GM21360 (cell line): ENCODE data around the gene ODF2L.
"Not testable (repeated sequence)": the region's sequence is repeated elsewhere in the genome, so short reads cannot be mapped to it uniquely, and the experiment has no call there.

Source experiments
- ATAC-seq: cut with Tn5 transposase; IDR thresholded peaks from one replicate; pipeline ENCODE4 v1.9.1; 2021; ENCODE audit warnings: mild to moderate bottlenecking, moderate library complexity; ENCODE audit not compliant: unreplicated experiment

ODF2L gene

DNA sequence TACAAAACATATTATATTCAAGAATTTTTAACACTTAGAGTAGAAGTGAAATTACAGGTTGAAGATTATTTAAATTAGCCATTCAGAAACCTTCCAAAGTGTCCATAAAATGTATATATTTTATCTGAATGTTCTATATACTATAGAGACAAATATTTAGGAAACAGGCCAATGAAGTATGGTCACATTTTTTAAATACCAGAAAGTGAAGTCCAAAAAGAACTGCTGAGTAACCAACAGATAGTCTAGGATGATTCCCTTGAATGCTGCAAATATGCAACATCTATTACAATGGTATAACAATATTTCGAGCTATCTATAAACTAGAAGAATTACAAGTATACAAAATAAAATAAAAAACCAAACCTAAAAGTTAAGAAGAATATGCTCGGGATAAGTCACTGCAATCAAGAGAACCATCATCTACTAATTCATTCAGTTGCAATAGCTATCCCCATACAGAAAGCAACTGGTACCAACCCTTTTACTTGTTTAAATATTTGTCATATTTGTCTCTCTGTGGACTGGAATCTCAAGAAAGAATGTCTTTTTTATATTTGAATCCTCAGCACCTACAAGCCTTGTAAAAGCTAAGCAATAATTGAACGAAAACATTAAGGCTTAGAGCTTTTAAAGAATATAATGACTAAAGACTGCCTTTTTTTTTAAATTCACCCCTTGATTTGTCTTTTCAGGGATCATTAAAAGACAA lies 8.1 kb downstream of the ODF2L start:
- ATAC-seq = no peak

DNA sequence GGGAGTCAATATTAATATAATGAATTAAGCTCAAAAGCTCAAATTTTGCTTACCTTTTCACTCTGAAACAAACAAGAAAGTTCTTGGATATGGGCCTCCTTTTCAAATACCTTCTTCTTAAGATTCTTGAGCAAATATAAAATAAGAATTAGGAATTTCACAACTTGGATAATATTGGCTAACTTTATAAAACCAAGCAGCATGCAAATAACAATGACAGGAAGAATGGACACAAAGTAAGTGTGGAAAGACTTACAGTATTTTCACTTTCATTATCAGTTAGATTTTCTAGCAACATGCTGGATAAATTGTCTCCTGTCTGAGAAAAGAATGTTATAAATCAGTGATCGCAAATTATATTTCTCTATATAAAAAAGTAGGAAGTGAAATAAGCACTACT lies 13.2 kb downstream of the ODF2L start:
- ATAC-seq = no peak

DNA sequence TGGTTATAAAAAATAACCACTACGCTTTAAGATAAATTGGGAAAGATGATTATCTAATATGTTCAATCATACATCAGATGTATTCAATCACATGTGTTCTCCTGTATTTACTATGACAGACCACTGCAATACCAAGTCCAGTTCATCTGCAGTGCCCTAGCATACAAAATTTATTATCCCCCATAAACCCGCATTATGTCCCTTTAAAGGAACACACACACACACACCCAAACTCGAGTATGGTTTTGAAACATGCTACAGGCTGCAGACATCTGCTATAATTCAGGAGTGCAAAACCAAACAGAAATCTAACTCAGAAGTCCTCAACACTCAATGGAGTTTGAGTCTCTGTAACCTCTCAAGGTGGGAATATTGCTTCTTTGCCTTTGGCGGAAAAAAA lies 14.9 kb downstream of the ODF2L start:
- ATAC-seq = no peak

DNA sequence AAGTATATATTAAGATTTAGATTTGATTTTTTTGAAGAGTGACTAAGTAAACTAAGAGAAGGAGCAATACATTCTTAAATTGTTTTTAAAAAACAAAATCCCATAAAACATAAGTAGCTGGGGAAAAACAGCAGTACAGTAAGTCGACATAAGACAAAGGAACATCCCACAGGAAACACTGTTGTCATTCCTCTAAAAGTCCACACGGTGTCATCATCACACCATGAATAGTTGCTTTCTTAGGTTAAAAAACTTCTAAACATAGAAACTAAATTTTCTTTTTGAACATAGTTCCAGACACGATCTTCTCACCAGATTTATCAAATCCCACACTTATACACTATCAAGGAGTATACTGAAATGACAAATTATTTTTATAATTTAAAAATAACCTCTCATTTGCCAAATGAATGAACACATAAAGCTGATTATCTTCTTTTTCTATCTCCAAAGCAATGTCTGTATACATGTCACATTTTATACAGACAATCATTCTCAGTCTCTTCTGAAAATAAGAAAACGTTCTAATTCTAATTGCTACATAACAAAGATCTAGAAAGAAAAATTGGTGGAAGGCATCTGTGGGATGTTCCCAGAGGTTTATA lies 15.8 kb downstream of the ODF2L start:
- ATAC-seq = peak; percentile 72

DNA sequence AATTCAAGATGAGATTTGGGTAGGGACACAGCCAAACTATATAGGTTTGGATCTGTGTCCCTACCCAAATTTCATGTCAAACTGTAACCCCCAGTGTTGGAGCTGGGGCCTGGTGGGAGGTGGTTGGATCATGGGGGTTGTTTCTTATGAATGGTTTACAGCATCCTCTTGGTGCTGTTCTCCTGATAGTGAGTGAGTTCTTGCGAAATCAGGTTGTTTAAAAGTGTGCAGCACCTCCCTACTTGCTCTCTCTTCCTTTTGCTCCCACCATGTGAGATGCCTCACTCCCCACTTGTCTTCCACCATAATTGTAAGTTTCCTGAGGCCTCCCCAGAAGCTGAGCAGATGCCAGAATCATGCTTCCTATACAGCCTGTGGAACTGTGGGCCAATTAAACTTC lies 17.3 kb downstream of the ODF2L start:
- ATAC-seq = no peak

DNA sequence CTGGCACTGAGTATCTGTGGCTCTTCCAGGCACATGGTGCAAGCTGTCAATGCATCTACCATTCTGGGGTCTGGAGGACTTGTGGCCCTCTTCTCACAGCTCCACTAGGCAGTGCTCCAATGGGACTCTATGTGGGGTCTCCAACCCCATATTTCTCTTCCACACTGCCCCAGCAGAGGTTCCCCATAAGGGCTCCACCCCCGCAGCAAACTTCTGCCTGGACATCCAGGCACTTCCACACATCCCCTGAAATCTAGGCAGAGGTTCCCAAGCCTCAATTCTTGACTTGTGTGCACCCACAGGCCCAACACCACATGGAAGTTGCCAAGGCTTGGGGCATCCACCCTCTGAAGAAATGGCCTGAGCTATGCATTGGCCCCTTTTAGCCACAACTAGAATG lies 18.8 kb downstream of the ODF2L start:
- ATAC-seq = no peak

DNA sequence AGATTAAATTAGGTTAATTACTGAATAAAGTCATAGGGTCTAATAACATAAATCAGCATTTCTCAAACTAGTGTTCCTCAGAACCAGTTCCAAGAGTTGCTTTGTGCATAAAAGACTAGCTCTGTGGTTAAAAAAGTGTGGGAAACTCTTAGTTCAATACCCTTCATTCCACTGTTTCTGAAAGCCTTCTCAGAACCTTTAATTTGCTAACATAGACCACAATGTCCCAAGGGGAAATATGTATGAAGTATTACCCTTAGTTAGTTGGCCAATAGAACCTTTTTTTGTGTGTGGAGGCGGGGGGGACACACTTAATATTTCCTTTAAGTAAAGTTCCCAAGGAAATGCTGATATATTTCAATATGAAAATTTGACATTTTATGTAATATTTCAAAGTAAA lies 20.4 kb downstream of the ODF2L start:
- no peak for ATAC-seq

DNA sequence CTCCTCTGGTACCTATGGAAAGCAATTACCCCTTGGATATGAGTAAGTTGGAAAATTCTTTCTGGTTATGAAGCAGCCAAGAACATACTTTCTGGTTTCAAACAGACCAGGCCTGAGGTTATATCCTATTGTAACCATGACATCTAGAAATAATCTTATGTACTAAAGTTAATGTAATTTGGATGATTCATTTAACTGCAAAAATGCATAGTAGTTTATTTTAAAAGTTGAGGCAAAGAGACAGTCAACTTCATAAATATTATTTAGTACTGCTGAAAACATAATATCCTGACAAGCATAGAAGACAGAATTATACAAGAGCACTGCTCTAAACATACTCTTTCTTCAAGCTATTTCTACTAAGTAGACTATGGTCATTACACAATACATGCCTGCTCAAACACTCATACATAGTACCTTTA lies 25.5 kb downstream of the ODF2L start:
- no peak for ATAC-seq

DNA sequence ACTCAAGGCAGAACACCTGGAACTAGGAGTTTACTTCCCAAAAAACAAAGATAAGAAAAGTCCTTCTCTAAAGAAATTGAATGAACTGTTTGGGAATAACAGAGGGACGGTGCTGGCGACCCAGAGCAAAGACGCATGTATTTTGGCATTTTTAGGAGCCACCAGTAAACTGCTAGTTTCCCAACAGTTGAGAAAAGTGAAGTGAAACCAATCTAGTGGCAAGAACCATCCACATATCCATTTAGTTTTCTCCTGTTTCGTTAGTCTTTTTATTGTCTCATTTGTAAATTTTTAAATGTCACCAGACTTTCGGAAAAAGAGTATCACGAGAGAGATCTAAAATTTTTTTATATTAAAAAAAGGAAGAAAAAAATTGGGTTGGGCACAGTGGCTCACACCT lies 30.2 kb downstream of the ODF2L start:
- no peak for ATAC-seq

DNA sequence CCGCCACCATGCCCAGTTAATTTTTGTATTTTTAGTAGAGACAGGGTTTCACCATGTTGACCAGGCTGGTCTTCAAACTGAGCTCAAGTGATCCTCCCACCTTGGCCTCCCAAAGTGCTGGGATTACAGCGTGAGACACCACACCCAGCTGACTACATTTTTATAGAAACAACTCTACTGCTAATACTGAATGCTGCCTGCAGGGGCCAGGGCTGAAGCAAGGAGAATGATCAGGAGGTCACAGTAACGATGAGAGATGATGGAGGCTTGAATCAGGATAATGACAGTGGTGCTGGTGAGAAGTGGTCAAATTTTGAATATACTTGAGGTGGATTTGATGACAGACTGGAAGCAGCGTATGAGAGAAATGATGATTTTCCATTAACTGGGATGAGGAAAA lies 33.3 kb downstream of the ODF2L start:
- ATAC-seq = no peak

DNA sequence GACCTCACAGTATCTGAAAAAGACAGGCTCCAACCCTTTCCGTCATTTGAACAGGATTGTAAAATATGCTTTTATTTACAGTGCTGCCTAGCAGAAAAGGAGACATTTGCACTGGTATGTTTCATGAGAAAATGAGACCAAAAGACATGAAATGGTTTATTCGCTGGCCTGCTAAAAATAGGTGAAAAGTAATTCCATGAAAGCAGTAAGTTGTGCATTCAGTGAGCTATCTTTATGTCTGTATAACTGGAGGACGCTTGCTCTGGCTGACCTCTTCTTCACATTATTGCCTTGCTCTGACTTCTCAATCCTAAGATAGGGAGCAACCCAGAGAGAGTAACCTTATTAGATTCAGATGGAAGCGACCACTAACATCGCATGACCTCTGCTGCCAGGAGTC lies 38.3 kb downstream of the ODF2L start:
- no peak for ATAC-seq

DNA sequence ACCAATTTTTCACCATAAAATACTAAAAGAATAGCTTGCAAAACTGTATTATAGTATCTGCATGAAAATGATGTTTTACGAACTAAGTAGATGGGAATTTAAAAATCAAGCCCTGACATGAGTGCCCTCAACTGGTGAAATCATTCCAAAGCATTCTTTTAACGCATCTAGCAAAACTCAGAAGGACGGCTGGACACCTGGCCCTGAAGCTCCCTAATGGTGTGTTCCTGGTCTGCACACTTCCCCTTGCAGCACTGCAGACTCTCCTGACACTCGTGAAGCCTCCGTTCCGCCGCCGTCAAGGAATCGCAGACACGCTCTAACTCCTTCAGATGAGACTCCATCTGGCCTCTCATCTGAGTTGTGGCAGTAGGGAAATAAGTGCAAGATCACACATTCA lies 39.9 kb downstream of the ODF2L start:
- ATAC-seq = no peak

DNA sequence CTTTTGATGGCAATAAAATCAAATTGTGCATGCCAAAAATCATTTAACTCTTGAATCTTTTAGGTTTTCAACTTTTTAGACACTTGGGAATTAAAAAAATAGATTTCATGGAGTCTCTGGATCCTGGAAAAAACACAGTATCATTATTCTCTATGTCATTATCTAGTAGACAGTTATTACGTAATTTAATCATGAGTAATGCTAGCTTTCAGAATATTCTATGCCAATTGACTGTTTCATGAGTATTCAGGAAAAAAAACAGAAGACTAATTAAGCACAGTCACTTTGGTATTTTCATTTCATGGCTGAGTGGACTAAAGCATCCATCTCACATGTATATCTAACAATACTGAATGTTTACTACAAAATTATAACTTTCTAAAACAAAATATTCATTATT lies 44.0 kb downstream of the ODF2L start:
- ATAC-seq = no peak

DNA sequence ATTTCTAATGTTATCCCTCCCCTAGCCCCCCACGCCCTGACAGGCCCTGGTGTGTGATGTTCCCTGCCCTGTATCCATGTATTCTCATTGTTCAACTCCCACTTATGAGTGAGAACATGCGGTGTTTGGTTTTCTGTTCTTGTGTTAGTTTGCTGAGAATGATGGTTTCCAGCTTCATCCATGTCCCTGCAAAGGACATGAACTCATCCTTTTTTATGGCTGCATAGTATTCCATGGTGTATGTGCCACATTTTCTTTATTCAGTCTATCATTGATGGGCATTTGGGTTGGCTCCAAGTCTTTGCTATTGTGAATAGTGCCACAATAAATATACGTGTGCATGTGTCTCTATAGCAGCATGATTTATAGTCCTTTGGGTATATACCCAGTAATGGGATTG lies 45.9 kb downstream of the ODF2L start:
- ATAC-seq = not testable (repeated sequence)

DNA sequence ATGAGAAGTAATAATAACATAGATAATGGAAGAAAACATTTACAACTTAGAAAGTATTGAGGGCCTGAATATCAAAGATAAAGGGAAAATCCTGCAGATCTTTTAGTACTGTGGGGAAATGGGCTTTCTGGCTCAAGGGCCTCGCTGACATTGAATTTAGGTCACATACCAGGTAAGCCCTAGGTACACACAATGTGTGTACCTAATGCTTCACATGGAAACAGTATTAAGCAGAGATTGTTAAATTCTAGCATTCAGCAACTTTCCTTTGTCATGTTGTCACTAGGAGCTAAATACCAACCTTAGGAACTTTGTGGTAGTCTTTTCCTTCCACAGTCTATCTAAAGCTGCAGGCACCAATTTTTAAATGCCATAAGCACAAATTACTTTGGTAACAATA lies 49.7 kb downstream of the ODF2L start:
- no peak for ATAC-seq

DNA sequence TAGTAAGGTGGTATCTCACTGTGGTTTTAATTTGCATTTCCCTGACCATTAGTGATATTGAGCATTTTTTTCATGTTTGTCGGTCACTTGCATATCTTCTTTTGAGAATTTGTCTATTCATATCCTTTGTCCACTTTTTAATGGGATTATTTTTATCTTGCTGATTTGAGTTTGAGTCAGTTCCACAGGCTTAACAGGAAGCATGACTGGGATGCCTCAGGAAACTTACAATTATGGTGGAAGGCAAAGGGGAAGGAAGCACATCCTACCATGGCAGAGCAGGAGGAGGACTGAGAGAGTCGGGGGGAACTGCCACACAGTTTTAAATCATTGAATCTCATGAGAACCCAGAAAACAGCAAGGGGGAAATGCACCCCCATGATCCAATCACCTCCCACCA lies 51.1 kb downstream of the ODF2L start:
- no peak for ATAC-seq

DNA sequence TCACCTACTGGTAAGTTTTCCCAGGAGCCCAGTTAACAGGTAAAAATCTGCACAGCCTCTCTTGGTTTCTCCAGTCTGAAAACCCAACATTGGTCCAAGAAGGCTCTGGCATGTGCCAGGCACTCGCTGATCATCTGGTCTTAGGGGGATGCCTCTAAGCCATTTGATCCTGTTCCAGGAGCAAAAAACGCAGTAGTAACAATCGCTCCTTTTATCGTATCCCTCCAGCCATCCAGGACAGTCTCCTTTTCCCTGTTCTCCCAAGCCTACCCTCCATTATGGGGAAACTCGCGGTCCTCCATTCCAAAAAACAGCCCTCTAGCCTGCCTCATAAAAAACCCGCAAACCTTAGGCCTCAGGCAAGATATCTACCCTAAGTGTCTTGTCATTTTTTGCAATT lies 56.2 kb downstream of the ODF2L start:
- ATAC-seq = no peak

DNA sequence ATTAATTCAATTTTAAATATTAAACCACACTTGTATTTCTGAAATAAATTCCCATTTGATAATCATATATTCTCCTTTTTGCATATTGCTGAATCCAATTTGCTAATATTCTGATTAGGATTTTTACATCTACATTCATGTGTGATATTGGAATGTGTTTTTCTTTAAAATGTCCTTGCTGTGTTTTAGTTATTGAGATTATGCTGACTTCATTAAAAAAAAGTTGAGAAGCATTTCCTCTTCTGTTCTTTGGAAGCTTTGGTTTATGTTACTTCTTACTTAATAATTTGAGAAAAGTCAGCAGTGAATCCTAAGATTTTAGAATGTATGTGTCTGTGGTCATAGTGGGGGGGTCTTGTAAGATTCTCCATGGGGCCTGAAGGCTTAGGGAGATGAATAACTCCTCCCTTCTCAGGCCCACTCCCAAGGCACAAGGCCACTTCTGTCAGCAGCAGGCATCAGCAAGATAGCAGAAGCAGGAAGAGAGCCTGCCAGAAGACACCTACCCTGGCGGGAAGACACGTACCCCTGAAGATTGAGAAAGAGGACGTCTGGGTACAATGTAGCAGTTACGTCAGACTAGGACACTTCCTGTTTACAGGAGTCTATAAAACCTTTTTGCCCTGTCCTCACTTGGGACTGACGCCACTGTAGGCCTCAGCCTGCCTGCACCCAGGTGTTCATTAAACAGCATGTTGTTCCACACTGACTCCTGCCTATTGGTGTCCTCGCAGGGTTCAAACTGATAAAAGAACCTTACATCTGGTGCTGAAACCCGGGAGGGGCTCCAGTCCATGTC lies 56.9 kb downstream of the ODF2L start:
- ATAC-seq = no peak

DNA sequence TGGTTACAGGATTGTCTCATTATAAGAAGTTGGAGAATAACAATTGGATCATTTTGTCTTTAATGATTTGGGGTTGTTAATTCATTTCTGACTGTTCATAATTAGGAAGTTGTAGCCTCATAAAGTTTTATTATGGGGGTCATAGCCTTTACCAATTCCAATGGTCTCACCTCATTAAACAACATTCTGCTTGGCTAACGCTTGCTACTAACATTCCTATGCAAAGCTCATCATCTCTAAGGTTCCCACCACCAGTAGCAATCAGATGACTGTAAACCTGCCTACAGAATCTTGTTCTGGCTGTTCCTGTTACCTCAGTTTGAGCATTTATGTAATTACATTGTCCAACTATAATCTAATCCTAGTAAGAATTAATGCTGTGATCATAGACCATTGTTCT lies 60.2 kb downstream of the ODF2L start:
- no peak for ATAC-seq

DNA sequence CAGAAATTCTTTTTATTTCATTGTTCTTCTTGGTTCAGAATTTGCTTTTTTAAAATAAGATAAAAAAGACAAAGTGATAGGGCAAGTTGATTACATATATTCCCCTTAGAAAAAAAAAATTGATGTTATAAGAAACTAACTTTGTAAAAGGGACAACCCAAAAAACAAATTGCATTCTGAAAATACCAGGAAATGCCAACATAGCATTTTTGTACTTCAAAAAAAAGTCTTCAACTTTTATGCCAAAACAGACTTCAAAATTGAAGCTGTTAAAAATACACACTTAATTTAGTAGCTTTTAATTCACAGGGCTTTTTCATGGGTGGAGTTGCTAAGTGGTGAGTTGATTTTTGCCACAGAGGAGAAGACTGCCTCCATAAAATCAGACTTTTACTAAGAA lies 70.9 kb downstream of the ODF2L start:
- ATAC-seq = no peak

DNA sequence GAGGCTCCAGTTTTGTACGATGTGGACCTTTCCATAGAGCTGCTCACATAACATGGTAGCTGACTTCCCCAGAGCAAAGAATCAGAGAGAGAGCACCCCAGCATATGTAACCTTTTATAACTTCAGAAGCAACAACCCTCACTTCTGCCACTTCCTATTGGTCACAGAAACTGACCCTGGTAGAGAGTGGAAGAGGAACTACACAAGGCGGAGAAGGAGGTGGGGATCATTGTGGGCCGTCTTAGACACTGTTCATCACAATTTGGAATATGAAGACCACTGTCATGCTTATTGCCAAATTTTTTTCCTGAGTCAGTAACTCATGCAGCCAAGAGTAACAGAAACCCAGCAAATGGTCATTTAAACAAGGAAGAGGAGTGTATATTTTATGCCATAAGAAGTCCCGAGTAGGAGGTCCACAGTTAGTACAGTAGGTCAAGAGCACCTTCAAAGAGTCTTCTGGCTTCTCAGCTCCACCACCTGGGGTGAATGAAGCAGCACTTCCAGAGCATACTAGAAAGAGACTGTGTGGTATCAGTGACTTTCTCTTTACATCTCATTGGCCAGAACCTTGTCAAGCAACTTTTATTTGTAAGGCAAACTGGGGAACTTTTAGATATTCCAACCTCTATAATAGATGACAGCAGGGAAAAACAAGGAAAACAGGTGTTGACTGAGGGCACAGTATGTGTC lies 71.8 kb downstream of the ODF2L start:
- no peak for ATAC-seq

DNA sequence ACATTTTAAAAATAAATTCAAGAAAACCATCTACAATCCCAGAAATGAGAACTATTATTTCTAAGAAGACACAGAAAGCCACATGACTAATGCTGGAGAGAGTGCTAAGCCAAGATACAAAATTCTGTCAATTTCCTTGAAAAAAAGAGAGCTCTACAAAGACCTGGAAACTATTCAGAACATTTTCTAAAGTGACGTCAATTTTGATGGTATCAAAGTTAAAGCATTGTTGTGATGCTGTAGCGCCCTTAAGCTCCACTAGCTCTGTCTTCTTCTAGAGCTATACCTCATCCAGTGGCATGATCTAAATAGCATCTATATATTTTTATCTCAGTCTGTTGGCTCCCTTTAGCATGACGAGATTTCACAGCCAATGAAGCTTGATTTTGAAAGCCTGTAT lies 73.9 kb downstream of the ODF2L start:
- ATAC-seq = no peak
